ENCODE measurements around the gene OTOP1. TPM values are rescaled to one million over a fixed set of nuclear protein-coding genes. Genes with fewer than 3 reads are reported as not detected.
"Not testable (repeated sequence)": the region's sequence is repeated elsewhere in the genome, so short reads cannot be mapped to it uniquely, and the experiment has no call there.

OTOP1 gene
- total and polyA plus RNA-seq, 2 donors (not counting 1 experiment from before 2014, with no cell fraction given) = not detected

- Mint-ChIP-seq H3K9me3 (ENCODE audit: insufficient read depth) (no peaks in the 10 kb centered on the region), H3K27me3 (peaks cover 11% of the 10 kb centered on the region), H3K4me3 (no peak overlapping the region), H3K27ac (no peak overlapping the region), H3K4me1 (no peaks in the 10 kb centered on the region)
- no peaks in the 10 kb centered on the region for H3K79me2 ChIP-seq (ENCODE audit: control insufficient read depth, insufficient read depth, low read length)
- H3K36me3 ChIP-seq (replicated peaks in 1 of 2; ENCODE audit: control extremely low read depth in 1 of 2, control insufficient read depth in 1 of 2, extremely low read depth in 1 of 2, insufficient read depth in 2 of 2, low read length in 1 of 2) = no peaks in the 10 kb centered on the region
- intact Hi-C loops (cut with micrococcal nuclease) = loop anchor here (2.0 kb wide), 1 partner anchor 75 kb away; no protein-coding TSS in a partner anchor
- no peak for DNase-seq
- ChIA-PET CTCF (interaction anchor here (0.6 to 2.4 kb wide), 10 partner anchors 8 to 248 kb away, joined by 3 to 16 read pairs (median 5); partner anchors contain the start of genes LYAR, TMEM128 and ZBTB49), POLR2A (no interaction called here)
- WGBS (ENCODE audit: insufficient coverage) = 70% methylated on average over 4 of the region's 9 CpGs
- no peak for ATAC-seq (ENCODE audit: low read depth)
- no peak overlapping the region for H3K27ac ChIP-seq (ENCODE audit: low read length in 2 of 2)
- no peaks in the 10 kb centered on the region for H4K20me1 ChIP-seq (ENCODE audit: control insufficient read depth, insufficient read depth, low read length, poor library complexity, severe bottlenecking)
- no peaks in the 10 kb centered on the region for H3K4me1 ChIP-seq (ENCODE audit: control insufficient read depth in 2 of 2, insufficient read depth in 2 of 2, low read length in 2 of 2)
- no peak overlapping the region for H2AFZ ChIP-seq (ENCODE audit: insufficient read depth, low read depth, low read length, poor library complexity, severe bottlenecking)
- TF ChIP-seq EZH2 (IDR thresholded peaks at IDR 0.05; ENCODE audit: borderline replicate concordance, insufficient read depth, low read depth, low read length, poor library complexity, severe bottlenecking) (no peak), CTCF (IDR thresholded peaks at IDR 0.05) (no peak)
- peaks cover 0 to 11% (median 0%) of the 10 kb centered on the region in 4 experiments for H3K27me3 ChIP-seq (replicated peaks in 1 of 4; ENCODE audit: control extremely low read depth in 1 of 4, control insufficient read depth in 3 of 4, insufficient read depth in 4 of 4, low read length in 3 of 4)
- no peaks in the 10 kb centered on the region for H3K9me3 ChIP-seq (ENCODE audit: control extremely low read depth in 1 of 3, control insufficient read depth in 2 of 3, insufficient read depth in 1 of 3, low read length in 2 of 3)
- no peak overlapping the region for H3K9ac ChIP-seq (ENCODE audit: low read length)
- no peak overlapping the region for H3K4me2 ChIP-seq (replicated peaks; ENCODE audit: low read depth, low read length, poor library complexity, severe bottlenecking)
- no peak overlapping the region for H3K4me3 ChIP-seq (ENCODE audit: control extremely low read depth in 1 of 5, extremely low read depth in 1 of 5, insufficient read depth in 1 of 5, low read depth in 2 of 5, low read length in 4 of 5)
These were observed 32.9 kb upstream of the OTOP1 start for GRCh38 chr4:4259484-4260100.

GRCh38 chr4:4257705-4258104, 31.0 kb upstream of the OTOP1 start:
- ATAC-seq (ENCODE audit: low read depth); H3K27ac Mint-ChIP-seq; DNase-seq; H3K4me1 Mint-ChIP-seq; intact Hi-C loops (cut with micrococcal nuclease); H3K4me3 ChIP-seq (ENCODE audit: control extremely low read depth in 1 of 5, extremely low read depth in 1 of 5, insufficient read depth in 1 of 5, low read depth in 2 of 5, low read length in 4 of 5); H3K9me3 ChIP-seq (ENCODE audit: control extremely low read depth in 1 of 3, control insufficient read depth in 2 of 3, insufficient read depth in 1 of 3, low read length in 2 of 3); H3K9me3 Mint-ChIP-seq (ENCODE audit: insufficient read depth); H3K79me2 ChIP-seq (ENCODE audit: control insufficient read depth, insufficient read depth, low read length); CTCF ChIA-PET; H3K4me2 ChIP-seq (replicated peaks; ENCODE audit: low read depth, low read length, poor library complexity, severe bottlenecking); H3K27ac ChIP-seq (ENCODE audit: low read length in 2 of 2); H3K36me3 ChIP-seq (replicated peaks in 1 of 2; ENCODE audit: control extremely low read depth in 1 of 2, control insufficient read depth in 1 of 2, extremely low read depth in 1 of 2, insufficient read depth in 2 of 2, low read length in 1 of 2); H3K4me1 ChIP-seq (ENCODE audit: control insufficient read depth in 2 of 2, insufficient read depth in 2 of 2, low read length in 2 of 2); POLR2A ChIA-PET; H3K9ac ChIP-seq (ENCODE audit: low read length); H4K20me1 ChIP-seq (ENCODE audit: control insufficient read depth, insufficient read depth, low read length, poor library complexity, severe bottlenecking); H2AFZ ChIP-seq (ENCODE audit: insufficient read depth, low read depth, low read length, poor library complexity, severe bottlenecking); H3K4me3 Mint-ChIP-seq: not testable (repeated sequence)
- H3K27me3 Mint-ChIP-seq = peaks cover 15% of the 10 kb centered on the region
- WGBS (ENCODE audit: insufficient coverage) = 100% methylated on average over 1 of the region's 3 CpGs
- peaks cover 0 to 17% (median 3%) of the 10 kb centered on the region in 4 experiments for H3K27me3 ChIP-seq (replicated peaks in 1 of 4; ENCODE audit: control extremely low read depth in 1 of 4, control insufficient read depth in 3 of 4, insufficient read depth in 4 of 4, low read length in 3 of 4)

All from B cell (primary cell).